ENCODE results near the gene CPSF4.

DNA sequence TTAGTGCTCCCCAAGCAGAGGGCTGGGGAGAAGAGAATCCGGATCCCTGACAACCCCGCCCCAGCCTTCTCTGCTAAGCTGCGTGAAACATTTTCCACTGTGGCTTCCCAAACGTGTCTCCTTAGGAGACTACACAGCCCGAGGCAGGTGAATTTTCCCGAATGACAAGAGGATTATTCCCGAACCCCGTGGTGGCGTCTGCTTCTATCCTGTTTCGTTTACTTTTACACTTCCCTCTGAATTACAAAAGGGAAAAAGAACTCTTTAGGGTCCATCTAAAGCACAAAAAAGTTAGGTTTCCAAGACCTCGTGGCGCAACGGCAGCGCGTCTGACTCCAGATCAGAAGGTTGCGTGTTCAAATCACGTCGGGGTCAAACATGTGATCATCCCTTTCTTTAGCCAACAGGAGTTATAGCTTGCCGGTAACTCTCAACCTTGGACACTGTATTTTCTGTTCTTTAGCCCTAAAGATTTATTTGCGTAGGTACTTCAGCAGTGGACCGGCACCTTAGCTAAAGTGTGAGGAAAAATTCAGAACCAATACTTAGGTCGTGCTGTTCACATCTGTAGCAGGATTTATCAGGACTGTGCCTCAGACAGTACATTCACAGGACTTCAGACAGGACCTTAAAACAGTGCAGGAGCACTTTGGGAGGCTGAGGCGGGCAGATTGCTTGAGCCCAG lies 30.8 kb downstream of the CPSF4 start:
- TF ChIP-seq EP300 (IDR thresholded peaks at IDR 0.05; ENCODE audit: borderline replicate concordance) (no peak), TEAD4 (IDR thresholded peaks at IDR 0.05) (no peak), TAF1 (IDR thresholded peaks at IDR 0.05; ENCODE audit: low read depth) (no peak), RAD21 (IDR thresholded peaks at IDR 0.05; ENCODE audit: low read depth) (no peak), CEBPB (IDR thresholded peaks at IDR 0.05) (no peak), TCF12 (IDR thresholded peaks at IDR 0.05; ENCODE audit: low read depth) (no peak), CREB1 (IDR thresholded peaks at IDR 0.05; ENCODE audit: low read depth) (no peak), EGR1 (IDR thresholded peaks at IDR 0.05) (no peak)
- TF ChIP-seq, protein P1, sequence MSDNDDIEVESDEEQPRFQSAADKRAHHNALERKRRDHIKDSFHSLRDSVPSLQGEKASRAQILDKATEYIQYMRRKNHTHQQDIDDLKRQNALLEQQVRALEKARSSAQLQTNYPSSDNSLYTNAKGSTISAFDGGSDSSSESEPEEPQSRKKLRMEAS (IDR thresholded peaks at IDR 0.05) = no peak
